Hepatocyte (in vitro differentiated cells): ENCODE data around the gene EID3. TPM values are rescaled to one million over a fixed set of nuclear protein-coding genes. Genes with fewer than 3 reads are reported as not detected.

Experiments
- DNase-seq: peaks from one replicate; pipeline ENCODE4 v3.0.0-alpha.2; 2016; ENCODE audit warnings: low spot score
- H2AFZ ChIP-seq: fragments of 200-600 bp; sonication (generic); 2 replicates; pipeline ENCODE4 v1.6.0; 2016; ENCODE audit warnings: antibody characterized with exemption, mild to moderate bottlenecking
- H3K27ac ChIP-seq: fragments of 200-600 bp; sonication (generic); 2 replicates; pipeline ENCODE4 v1.5.1; 2016; ENCODE audit warnings: mild to moderate bottlenecking
- H3K27me3 ChIP-seq: fragments of 200-600 bp; sonication (generic); 2 replicates; pipeline ENCODE4 v1.6.1; 2016
- H3K36me3 ChIP-seq: fragments of 200-600 bp; sonication (generic); replicated peaks from 2 replicates; pipeline ENCODE4 v1.5.1; 2016; ENCODE audit warnings: low read depth; ENCODE audit not compliant: insufficient read depth
- H3K4me1 ChIP-seq: fragments of 200-600 bp; sonication (generic); 2 replicates; pipeline ENCODE4 v1.5.1; 2016; ENCODE audit warnings: mild to moderate bottlenecking, moderate library complexity; ENCODE audit not compliant: insufficient read depth
- H3K4me2 ChIP-seq: fragments of 200-600 bp; sonication (generic); 2 replicates; pipeline ENCODE4 v1.6.0; 2016
- H3K4me3 ChIP-seq: fragments of 200-600 bp; sonication (generic); 2 replicates; pipeline ENCODE4 v1.5.1; 2016; ENCODE audit warnings: mild to moderate bottlenecking
- H3K79me2 ChIP-seq: fragments of 200-600 bp; sonication (generic); 2 replicates; pipeline ENCODE4 v1.6.0; 2017; ENCODE audit warnings: mild to moderate bottlenecking
- H3K9me2 ChIP-seq: fragments of 200-600 bp; sonication (generic); replicated peaks from 2 replicates; pipeline ENCODE4 v1.6.0; 2017; ENCODE audit warnings: mild to moderate bottlenecking; ENCODE audit not compliant: insufficient read depth
- H3K9me3 ChIP-seq: fragments of 200-600 bp; sonication (generic); 2 replicates; pipeline ENCODE4 v1.5.1; 2016; ENCODE audit warnings: low read depth, mild to moderate bottlenecking
- H4K20me1 ChIP-seq: fragments of 200-600 bp; sonication (generic); 2 replicates; pipeline ENCODE4 v1.6.0; 2016; ENCODE audit warnings: mild to moderate bottlenecking; ENCODE audit not compliant: insufficient read depth, poor library complexity, severe bottlenecking
- EZH2 ChIP-seq: fragments of 200-600 bp; sonication (generic); IDR thresholded peaks from 2 replicates; pipeline ENCODE4 v1.6.1; 2016; ENCODE audit warnings: antibody characterized with exemption, mild to moderate bottlenecking, borderline replicate concordance
- EZH2phosphoT487 ChIP-seq: fragments of 200-600 bp; sonication (generic); IDR thresholded peaks from one replicate; pipeline ENCODE4 v1.6.1; 2018; ENCODE audit warnings: antibody characterized with exemption, mild to moderate bottlenecking, low read depth, moderate library complexity; ENCODE audit not compliant: unreplicated experiment, severe bottlenecking
- WGBS: methylation state at CpG from one replicate; pipeline ENCODE4 v1.1.6; 2016; ENCODE audit warnings: low lambda C conversion rate; ENCODE audit errors: missing lambda C conversion rate; 5-methylcytosine and 5-hydroxymethylcytosine counted together
- polyA plus RNA-seq: library from polyadenylated mRNA; unstranded; fragments of >200 nt; fragmentation: Nextera tagmentation; extraction: Ambion mirVana; gene quantifications from 2 replicates; pipeline ENCODE4 v1.2.1, GENCODE V29; 2016
- total RNA-seq: library from RNA; depleted of rRNA; stranded (reverse); fragments of >200 nt; gene quantifications from 2 replicates; pipeline ENCODE4 v1.2.3, GENCODE V29; 2014
- TF ChIP-seq, protein P1 (sequence below): fragments of 200-600 bp; sonication (generic); IDR thresholded peaks from 2 replicates; pipeline ENCODE4 v1.5.1; 2016; ENCODE audit warnings: antibody characterized with exemption, mild to moderate bottlenecking; ENCODE audit not compliant: poor library complexity

The EID3 gene
- total and polyA plus RNA-seq, 2 experiments from 2014 or later, result 1.7 to 10.1 TPM

DNA sequence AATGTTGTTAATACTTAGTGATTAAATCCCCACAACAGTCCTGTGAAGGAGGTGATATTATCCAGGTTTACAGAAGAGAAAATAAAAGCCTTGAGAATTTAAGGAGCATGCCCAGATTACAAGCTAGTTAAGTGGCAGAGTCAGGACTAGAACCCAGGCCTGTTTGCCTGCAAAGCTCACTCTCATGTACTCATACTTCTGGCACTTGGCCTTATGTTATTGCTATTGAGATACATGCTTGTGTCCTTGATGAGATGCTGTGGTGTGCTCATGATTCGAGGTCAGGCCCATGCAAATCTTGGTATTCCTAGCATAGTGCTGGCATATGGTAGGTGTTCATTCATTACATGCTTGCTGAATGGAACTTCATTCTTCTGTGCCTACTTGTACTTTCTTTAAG, 7.6 kb upstream of the EID3 start:
- Histone ChIP-seq H3K36me3 (no peaks in the 10 kb centered on the region), H3K4me3 (no peak overlapping the region), H3K9me2 (no peaks in the 10 kb centered on the region), H3K27ac (peak overlapping the region; percentile 25), H3K4me1 (no peaks in the 10 kb centered on the region), H3K4me2 (no peak overlapping the region), H3K27me3 (no peaks in the 10 kb centered on the region), H2AFZ (no peak overlapping the region), H3K79me2 (peaks cover 85% of the 10 kb centered on the region), H4K20me1 (peaks cover 34% of the 10 kb centered on the region), H3K9me3 (no peaks in the 10 kb centered on the region)
- TF ChIP-seq, protein P1, sequence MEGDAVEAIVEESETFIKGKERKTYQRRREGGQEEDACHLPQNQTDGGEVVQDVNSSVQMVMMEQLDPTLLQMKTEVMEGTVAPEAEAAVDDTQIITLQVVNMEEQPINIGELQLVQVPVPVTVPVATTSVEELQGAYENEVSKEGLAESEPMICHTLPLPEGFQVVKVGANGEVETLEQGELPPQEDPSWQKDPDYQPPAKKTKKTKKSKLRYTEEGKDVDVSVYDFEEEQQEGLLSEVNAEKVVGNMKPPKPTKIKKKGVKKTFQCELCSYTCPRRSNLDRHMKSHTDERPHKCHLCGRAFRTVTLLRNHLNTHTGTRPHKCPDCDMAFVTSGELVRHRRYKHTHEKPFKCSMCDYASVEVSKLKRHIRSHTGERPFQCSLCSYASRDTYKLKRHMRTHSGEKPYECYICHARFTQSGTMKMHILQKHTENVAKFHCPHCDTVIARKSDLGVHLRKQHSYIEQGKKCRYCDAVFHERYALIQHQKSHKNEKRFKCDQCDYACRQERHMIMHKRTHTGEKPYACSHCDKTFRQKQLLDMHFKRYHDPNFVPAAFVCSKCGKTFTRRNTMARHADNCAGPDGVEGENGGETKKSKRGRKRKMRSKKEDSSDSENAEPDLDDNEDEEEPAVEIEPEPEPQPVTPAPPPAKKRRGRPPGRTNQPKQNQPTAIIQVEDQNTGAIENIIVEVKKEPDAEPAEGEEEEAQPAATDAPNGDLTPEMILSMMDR, result no peak
- TF ChIP-seq EZH2phosphoT487 (no peak), EZH2 (no peak)
- DNase-seq, result no peak
- WGBS, result 100% methylated on average over 1 of the region's 1 CpG

DNA sequence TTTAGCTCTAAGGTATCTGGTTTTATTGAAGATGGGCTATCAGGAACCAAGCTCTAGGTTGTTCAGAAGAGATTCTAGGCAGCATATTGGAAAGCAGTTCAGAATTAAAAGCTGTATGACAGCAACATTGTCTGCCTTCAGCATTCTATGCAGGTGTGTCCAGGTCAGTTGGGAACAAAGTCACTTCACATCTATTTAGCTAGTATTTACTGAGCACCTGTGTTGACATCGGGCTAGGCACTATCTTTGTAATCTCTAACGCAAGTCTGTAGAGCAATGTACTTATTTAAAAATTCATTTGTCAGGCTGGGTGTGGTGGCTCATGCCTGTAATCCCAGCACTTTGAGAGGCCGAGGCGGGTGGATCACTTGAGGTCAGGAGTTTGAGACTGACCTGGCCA, 6.8 kb upstream of the EID3 start:
- 63% methylated on average over 4 of the region's 4 CpGs for WGBS

DNA sequence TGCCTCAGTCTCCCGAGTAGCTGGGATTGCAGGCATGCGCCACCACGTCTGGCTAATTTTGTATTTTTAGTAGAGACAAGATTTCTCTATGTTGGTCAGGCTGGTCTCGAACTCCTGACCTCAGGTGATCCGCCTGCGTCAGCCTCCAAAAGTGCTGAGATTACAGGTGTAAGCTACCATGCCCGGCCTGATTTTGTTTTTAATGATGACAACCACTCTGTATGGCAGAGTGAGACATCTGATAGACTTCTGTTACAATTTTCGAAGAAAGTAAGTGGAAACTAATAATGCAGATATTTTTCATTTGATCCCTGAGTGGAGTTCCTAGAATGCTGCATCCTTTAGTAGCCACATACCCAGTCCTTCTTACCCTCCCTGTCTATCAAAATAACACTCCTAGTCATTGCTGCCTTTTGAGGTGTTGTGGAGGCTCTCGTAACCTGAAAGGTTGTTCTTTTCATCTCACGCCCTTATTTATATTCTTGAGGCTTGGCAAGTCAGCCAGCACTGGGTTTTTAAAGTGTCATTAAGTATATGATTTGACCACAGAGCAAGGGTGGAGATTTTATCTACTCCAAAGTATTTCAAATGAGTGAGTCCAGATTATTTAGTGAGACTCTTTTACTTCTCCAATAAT, 5.9 kb upstream of the EID3 start:
- H4K20me1 ChIP-seq, result peaks cover 34% of the 10 kb centered on the region
- no peak overlapping the region for H2AFZ ChIP-seq
- H3K36me3 ChIP-seq, result no peaks in the 10 kb centered on the region
- H3K27me3 ChIP-seq, result no peaks in the 10 kb centered on the region
- no peak overlapping the region for H3K4me2 ChIP-seq
- H3K4me1 ChIP-seq, result no peaks in the 10 kb centered on the region
- DNase-seq, result no peak
- H3K9me2 ChIP-seq, result no peaks in the 10 kb centered on the region
- no peak overlapping the region for H3K27ac ChIP-seq
- TF ChIP-seq EZH2 (no peak), EZH2phosphoT487 (no peak)
- TF ChIP-seq, protein P1, result no peak
- whole genome bisulfite sequencing, result 92% methylated on average over 10 of the region's 10 CpGs
- no peaks in the 10 kb centered on the region for H3K9me3 ChIP-seq
- H3K4me3 ChIP-seq, result no peak overlapping the region
- H3K79me2 ChIP-seq, result peaks cover 87% of the 10 kb centered on the region

More for the DNA sequence above, 6.8 kb upstream of the EID3 start:
- no peaks in the 10 kb centered on the region for H3K36me3 ChIP-seq
- no peak overlapping the region for H3K4me2 ChIP-seq
- no peaks in the 10 kb centered on the region for H3K9me3 ChIP-seq
- H3K4me1 ChIP-seq, result no peaks in the 10 kb centered on the region
- no peak overlapping the region for H3K4me3 ChIP-seq
- no peaks in the 10 kb centered on the region for H3K9me2 ChIP-seq
- TF ChIP-seq EZH2phosphoT487 (no peak), EZH2 (no peak)
- TF ChIP-seq, protein P1, result no peak
- no peaks in the 10 kb centered on the region for H3K27me3 ChIP-seq
- H2AFZ ChIP-seq, result no peak overlapping the region
- H4K20me1 ChIP-seq, result peaks cover 34% of the 10 kb centered on the region
- no peak overlapping the region for H3K27ac ChIP-seq
- DNase-seq, result peak; percentile 22
- H3K79me2 ChIP-seq, result peaks cover 88% of the 10 kb centered on the region
